ENCODE data around the gene PARVA.

DNA sequence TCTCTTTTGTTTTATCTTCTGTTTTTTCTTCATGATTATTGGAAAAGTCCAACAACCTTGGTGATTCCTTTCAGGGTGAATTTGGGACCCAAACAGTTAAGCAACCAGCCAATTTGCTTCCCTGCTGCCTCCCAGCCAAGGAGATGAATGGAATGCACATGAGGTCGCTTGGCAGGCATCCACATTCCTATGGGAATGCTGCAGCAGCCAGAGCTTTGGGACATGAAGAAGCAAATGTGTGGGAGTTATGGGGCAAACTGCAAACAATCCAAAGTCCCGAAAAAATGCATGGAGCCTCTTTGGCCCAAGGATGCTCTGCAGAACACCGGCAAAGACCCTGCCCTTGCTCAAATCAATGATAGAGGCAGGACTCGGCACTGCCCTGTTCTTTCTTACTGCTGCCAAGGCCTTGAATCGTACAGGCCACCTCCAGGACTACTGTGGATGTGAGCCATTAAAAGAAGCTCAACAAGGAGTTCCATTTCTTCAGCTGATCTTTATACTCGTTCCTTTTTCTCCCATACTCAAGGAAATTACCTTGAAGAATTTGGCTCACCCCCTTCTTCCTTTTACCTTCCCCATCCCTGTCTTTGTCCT is 179.5 kb downstream of the PARVA start:
- TF ChIP-seq, protein P1, sequence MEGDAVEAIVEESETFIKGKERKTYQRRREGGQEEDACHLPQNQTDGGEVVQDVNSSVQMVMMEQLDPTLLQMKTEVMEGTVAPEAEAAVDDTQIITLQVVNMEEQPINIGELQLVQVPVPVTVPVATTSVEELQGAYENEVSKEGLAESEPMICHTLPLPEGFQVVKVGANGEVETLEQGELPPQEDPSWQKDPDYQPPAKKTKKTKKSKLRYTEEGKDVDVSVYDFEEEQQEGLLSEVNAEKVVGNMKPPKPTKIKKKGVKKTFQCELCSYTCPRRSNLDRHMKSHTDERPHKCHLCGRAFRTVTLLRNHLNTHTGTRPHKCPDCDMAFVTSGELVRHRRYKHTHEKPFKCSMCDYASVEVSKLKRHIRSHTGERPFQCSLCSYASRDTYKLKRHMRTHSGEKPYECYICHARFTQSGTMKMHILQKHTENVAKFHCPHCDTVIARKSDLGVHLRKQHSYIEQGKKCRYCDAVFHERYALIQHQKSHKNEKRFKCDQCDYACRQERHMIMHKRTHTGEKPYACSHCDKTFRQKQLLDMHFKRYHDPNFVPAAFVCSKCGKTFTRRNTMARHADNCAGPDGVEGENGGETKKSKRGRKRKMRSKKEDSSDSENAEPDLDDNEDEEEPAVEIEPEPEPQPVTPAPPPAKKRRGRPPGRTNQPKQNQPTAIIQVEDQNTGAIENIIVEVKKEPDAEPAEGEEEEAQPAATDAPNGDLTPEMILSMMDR (IDR thresholded peaks at IDR 0.05), result no peak
- TF ChIP-seq POLR2A (IDR thresholded peaks at IDR 0.05), result no peak

Data from body of pancreas (tissue), 4 donors.